ENCODE data around the gene CFAP69. TPM values are rescaled to one million over a fixed set of nuclear protein-coding genes. Genes with fewer than 3 reads are reported as not detected.
"Not testable (repeated sequence)": the region's sequence is repeated elsewhere in the genome, so short reads cannot be mapped to it uniquely, and the experiment has no call there.

Gene CFAP69
- total RNA-seq, 5 donors from 2014 or later (not counting 1 experiment from before 2014, with no cell fraction given): 0.20 to 0.64 (median 0.41) TPM; not detected in 1

DNA sequence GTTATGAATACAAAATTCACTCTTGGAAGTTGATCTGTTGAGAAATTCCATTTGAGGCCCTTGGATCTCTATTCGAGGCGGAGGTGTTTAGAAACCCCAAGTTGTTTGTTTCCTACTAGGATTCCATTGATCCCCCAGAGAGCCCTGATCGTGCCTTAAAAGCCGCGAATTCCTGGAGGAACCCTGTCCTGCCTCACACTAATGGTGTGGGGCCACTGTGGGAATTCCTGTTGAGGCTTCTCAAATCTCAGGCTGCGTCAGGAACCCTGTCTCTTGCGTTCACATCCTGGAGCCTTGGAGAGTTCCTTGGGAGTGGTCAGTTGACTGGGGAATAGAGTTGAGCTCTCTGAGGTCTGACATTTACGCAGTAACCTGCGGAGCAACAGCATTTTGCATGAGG lies 1.2 kb downstream of the CFAP69 start:
- CTCF ChIA-PET: no interaction called here
- no peak overlapping the region for H3K27ac Mint-ChIP-seq
- H3K27me3 Mint-ChIP-seq: peaks cover 39 to 42% of the 10 kb centered on the region in 2 donors

GRCh38 chr7:90248706-90249105 lies 3.7 kb downstream of the CFAP69 start:
- Histone ChIP-seq H3K4me1 (ENCODE audit: control insufficient read depth in 1 of 2, extremely low read depth in 1 of 2, insufficient read depth in 2 of 2, low read length in 2 of 2) (peaks cover 0 to 16% of the 10 kb centered on the region in 2 experiments), H3K36me3 (ENCODE audit: control insufficient read depth in 2 of 2, extremely low read depth in 1 of 2, insufficient read depth in 1 of 2, low read length in 1 of 2) (no peaks in the 10 kb centered on the region), H3K27me3 (replicated peaks in 1 of 2; ENCODE audit: control insufficient read depth in 2 of 2, extremely low read depth in 1 of 2, insufficient read depth in 2 of 2, low read length in 1 of 2) (peaks cover 12 to 25% of the 10 kb centered on the region in 2 experiments), H3K27ac (ENCODE audit: low read length) (no peak overlapping the region), H3K9me3 (no peaks in the 10 kb centered on the region), H3K4me3 (ENCODE audit: control insufficient read depth in 1 of 2, extremely low read depth in 1 of 2, low read length in 1 of 2) (no peak overlapping the region)
- Mint-ChIP-seq H3K4me1 (peaks cover 17 to 23% (median 22%) of the 10 kb centered on the region in 3 donors), H3K27me3 (peaks cover 28 to 40% of the 10 kb centered on the region in 2 donors), H3K27ac (no peak overlapping the region), H3K36me3 (no peaks in the 10 kb centered on the region), H3K9me3 (no peaks in the 10 kb centered on the region), H3K4me3 (no peak overlapping the region)
- WGBS (ENCODE audit: insufficient coverage): no CpG with 5 or more reads among the region's 3 CpGs
- no peak for ATAC-seq (replicated peaks in 1 of 4)
- POLR2A ChIA-PET: no interaction called here
- DNase-seq: no peak
- CTCF ChIA-PET: no interaction called here

More for the DNA sequence above, 1.2 kb downstream of the CFAP69 start:
- POLR2A ChIA-PET: interaction anchor here in 1 of 2 donors (0.5 kb wide), 1 partner anchor 18 kb away, joined by 3 read pairs; no protein-coding TSS in a partner anchor
- ATAC-seq (replicated peaks in 1 of 4) (no peak), DNase-seq (no peak)
- H3K27ac ChIP-seq (ENCODE audit: low read length): no peak overlapping the region
- no peaks in the 10 kb centered on the region for H3K9me3 ChIP-seq
- H3K4me3 Mint-ChIP-seq: peak overlapping the region; percentile 83 to 93 (median 88)
- H3K4me3 ChIP-seq (ENCODE audit: control insufficient read depth in 1 of 2, extremely low read depth in 1 of 2, low read length in 1 of 2): no peak overlapping the region
- H3K9me3 Mint-ChIP-seq: no peaks in the 10 kb centered on the region
- peaks cover 0 to 16% of the 10 kb centered on the region in 2 experiments for H3K4me1 ChIP-seq (ENCODE audit: control insufficient read depth in 1 of 2, extremely low read depth in 1 of 2, insufficient read depth in 2 of 2, low read length in 2 of 2)
- WGBS (ENCODE audit: insufficient coverage): 31% methylated on average over 6 of the region's 9 CpGs
- no peaks in the 10 kb centered on the region for H3K36me3 Mint-ChIP-seq
- no peaks in the 10 kb centered on the region for H3K36me3 ChIP-seq (ENCODE audit: control insufficient read depth in 2 of 2, extremely low read depth in 1 of 2, insufficient read depth in 1 of 2, low read length in 1 of 2)
- H3K4me1 Mint-ChIP-seq: peaks cover 17 to 23% (median 23%) of the 10 kb centered on the region in 3 donors
- H3K27me3 ChIP-seq (replicated peaks in 1 of 2; ENCODE audit: control insufficient read depth in 2 of 2, extremely low read depth in 1 of 2, insufficient read depth in 2 of 2, low read length in 1 of 2): peaks cover 21 to 22% of the 10 kb centered on the region in 2 experiments

DNA sequence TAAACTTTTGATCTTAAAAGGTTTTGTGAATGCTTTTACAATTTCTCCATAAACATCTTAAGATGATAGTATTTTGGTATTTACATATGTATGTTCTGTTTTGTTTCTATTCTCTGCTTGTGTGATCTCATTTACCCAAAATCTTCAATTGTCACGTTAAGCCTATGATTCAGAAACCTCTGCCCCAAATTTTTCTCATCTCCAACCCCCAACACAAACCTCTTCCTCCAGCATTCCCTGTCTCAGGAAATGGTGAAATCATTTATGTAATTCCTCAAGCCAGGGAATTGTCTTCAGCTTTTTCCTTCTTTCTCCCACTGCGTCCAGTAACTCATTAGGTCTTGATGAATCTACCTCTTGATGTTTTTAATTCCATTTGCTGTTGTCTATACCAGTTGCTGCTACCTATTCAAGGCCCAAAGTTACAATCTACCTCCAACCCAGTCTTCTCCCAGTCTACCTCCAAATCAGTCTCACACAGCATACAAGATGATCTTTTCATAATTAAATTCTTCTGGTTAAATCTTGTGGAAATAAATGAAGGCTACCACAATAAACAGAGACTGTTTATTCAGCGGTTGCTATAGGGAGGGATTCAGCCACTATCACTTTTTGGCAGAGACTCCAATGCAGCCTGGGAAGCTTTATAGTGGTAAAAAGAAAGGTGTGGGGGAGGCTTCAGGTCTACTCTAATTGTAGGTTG lies 5.8 kb downstream of the CFAP69 start:
- H3K9me3 ChIP-seq: no peaks in the 10 kb centered on the region
- CTCF ChIA-PET: no interaction called here
- Mint-ChIP-seq H3K4me1 (peaks cover 6 to 7% (median 6%) of the 10 kb centered on the region in 3 donors), H3K4me3 (no peak overlapping the region), H3K27me3 (peaks cover 37 to 39% of the 10 kb centered on the region in 2 donors), H3K27ac (no peak overlapping the region), H3K9me3 (peaks cover 0 to 3% (median under 1%) of the 10 kb centered on the region in 3 donors), H3K36me3 (no peaks in the 10 kb centered on the region)
- POLR2A ChIA-PET: interaction anchor here in 1 of 2 donors (0.6 kb wide), 1 partner anchor 171 kb away, joined by 4 read pairs; no protein-coding TSS in a partner anchor
- no peak overlapping the region for H3K4me3 ChIP-seq (ENCODE audit: control insufficient read depth in 1 of 2, extremely low read depth in 1 of 2, low read length in 1 of 2)
- 48% methylated on average over 2 of the region's 3 CpGs for WGBS (ENCODE audit: insufficient coverage)
- DNase-seq: no peak
- no peak overlapping the region for H3K27ac ChIP-seq (ENCODE audit: low read length)
- peaks cover 4 to 11% of the 10 kb centered on the region in 2 experiments for H3K27me3 ChIP-seq (replicated peaks in 1 of 2; ENCODE audit: control insufficient read depth in 2 of 2, extremely low read depth in 1 of 2, insufficient read depth in 2 of 2, low read length in 1 of 2)
- no peak for ATAC-seq (replicated peaks in 1 of 4)
- peaks cover 0 to under 1% of the 10 kb centered on the region in 2 experiments for H3K4me1 ChIP-seq (ENCODE audit: control insufficient read depth in 1 of 2, extremely low read depth in 1 of 2, insufficient read depth in 2 of 2, low read length in 2 of 2)
- no peaks in the 10 kb centered on the region for H3K36me3 ChIP-seq (ENCODE audit: control insufficient read depth in 2 of 2, extremely low read depth in 1 of 2, insufficient read depth in 1 of 2, low read length in 1 of 2)

DNA sequence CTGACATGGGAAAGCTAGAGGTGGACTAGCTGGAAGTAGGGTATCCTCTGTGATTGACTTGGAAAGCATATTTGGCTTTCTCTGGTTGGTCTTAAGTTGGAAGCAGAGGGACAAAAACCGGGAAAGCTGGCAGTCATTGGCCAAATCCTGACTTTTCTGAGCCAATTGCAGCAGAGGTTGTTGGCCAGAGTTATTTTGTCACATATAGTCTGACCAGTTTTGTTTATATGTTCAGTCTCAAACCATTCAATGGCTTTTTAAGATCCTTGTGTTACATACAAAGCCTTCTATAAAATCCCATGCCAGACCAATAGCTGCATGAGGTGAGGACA lies 6.3 kb downstream of the CFAP69 start:
- Histone ChIP-seq H3K4me1 (ENCODE audit: control insufficient read depth in 1 of 2, extremely low read depth in 1 of 2, insufficient read depth in 2 of 2, low read length in 2 of 2) (no peaks in the 10 kb centered on the region), H3K36me3 (ENCODE audit: control insufficient read depth in 2 of 2, extremely low read depth in 1 of 2, insufficient read depth in 1 of 2, low read length in 1 of 2) (no peaks in the 10 kb centered on the region), H3K4me3 (ENCODE audit: control insufficient read depth in 1 of 2, extremely low read depth in 1 of 2, low read length in 1 of 2) (no peak overlapping the region), H3K27ac (ENCODE audit: low read length) (no peak overlapping the region), H3K27me3 (replicated peaks in 1 of 2; ENCODE audit: control insufficient read depth in 2 of 2, extremely low read depth in 1 of 2, insufficient read depth in 2 of 2, low read length in 1 of 2) (peaks cover 3 to 8% of the 10 kb centered on the region in 2 experiments), H3K9me3 (no peaks in the 10 kb centered on the region)
- Mint-ChIP-seq H3K36me3 (no peaks in the 10 kb centered on the region), H3K4me3 (no peak overlapping the region), H3K27me3 (peaks cover 36 to 38% of the 10 kb centered on the region in 2 donors), H3K27ac (no peak overlapping the region), H3K9me3 (peaks cover 0 to 7% (median 5%) of the 10 kb centered on the region in 3 donors), H3K4me1 (peaks cover under 1 to 1% (median under 1%) of the 10 kb centered on the region in 3 donors)
- DNase-seq: no peak
- 60% methylated on average over 1 of the region's 1 CpG for WGBS (ENCODE audit: insufficient coverage)
- ATAC-seq (replicated peaks in 1 of 4): no peak
- CTCF ChIA-PET: interaction anchor here in 1 of 2 donors (0.7 kb wide), 1 partner anchor 175 kb away, joined by 3 read pairs; no protein-coding TSS in a partner anchor
- POLR2A ChIA-PET: no interaction called here

GRCh38 chr7:90256011-90256410 lies 11.0 kb downstream of the CFAP69 start:
- CTCF ChIA-PET; H3K4me3 ChIP-seq (ENCODE audit: control insufficient read depth in 1 of 2, extremely low read depth in 1 of 2, low read length in 1 of 2); H3K36me3 ChIP-seq (ENCODE audit: control insufficient read depth in 2 of 2, extremely low read depth in 1 of 2, insufficient read depth in 1 of 2, low read length in 1 of 2); H3K27me3 ChIP-seq (replicated peaks in 1 of 2; ENCODE audit: control insufficient read depth in 2 of 2, extremely low read depth in 1 of 2, insufficient read depth in 2 of 2, low read length in 1 of 2); H3K9me3 Mint-ChIP-seq; H3K9me3 ChIP-seq; H3K27ac ChIP-seq (ENCODE audit: low read length); ATAC-seq (replicated peaks in 1 of 4); H3K36me3 Mint-ChIP-seq; H3K4me3 Mint-ChIP-seq; DNase-seq; H3K27ac Mint-ChIP-seq; H3K4me1 ChIP-seq (ENCODE audit: control insufficient read depth in 1 of 2, extremely low read depth in 1 of 2, insufficient read depth in 2 of 2, low read length in 2 of 2); POLR2A ChIA-PET; H3K4me1 Mint-ChIP-seq: not testable (repeated sequence)
- no CpG with 5 or more reads among the region's 5 CpGs for WGBS (ENCODE audit: insufficient coverage)
- peaks cover 20% of the 10 kb centered on the region in 2 donors for H3K27me3 Mint-ChIP-seq

DNA sequence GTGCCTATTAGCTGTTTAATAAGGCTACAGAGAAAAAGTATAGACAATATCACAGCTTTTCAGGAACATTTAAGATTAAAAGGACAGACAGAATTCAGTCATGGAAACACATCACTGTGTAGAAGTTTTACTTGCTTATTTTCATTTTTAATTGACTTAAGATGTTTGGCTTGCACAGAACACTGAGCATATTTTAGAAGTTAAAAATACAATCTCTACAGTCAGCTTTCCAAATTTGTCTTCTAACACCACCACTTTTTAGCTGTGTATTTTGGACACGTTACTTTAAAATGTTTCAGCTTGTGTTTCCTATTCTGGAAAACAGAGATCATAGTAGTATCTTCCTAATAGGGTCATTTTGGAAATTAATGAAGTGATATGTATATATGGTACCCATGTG lies 11.8 kb downstream of the CFAP69 start:
- DNase-seq (no peak), ATAC-seq (replicated peaks in 1 of 4) (no peak)
- H3K4me1 Mint-ChIP-seq: no peaks in the 10 kb centered on the region
- no peak overlapping the region for H3K4me3 ChIP-seq (ENCODE audit: control insufficient read depth in 1 of 2, extremely low read depth in 1 of 2, low read length in 1 of 2)
- H3K27me3 ChIP-seq (replicated peaks in 1 of 2; ENCODE audit: control insufficient read depth in 2 of 2, extremely low read depth in 1 of 2, insufficient read depth in 2 of 2, low read length in 1 of 2): peaks cover 0 to 4% of the 10 kb centered on the region in 2 experiments
- WGBS (ENCODE audit: insufficient coverage): no CpG with 5 or more reads among the region's 1 CpG
- H3K36me3 ChIP-seq (ENCODE audit: control insufficient read depth in 2 of 2, extremely low read depth in 1 of 2, insufficient read depth in 1 of 2, low read length in 1 of 2): no peaks in the 10 kb centered on the region
- H3K27ac ChIP-seq (ENCODE audit: low read length): no peak overlapping the region
- H3K4me1 ChIP-seq (ENCODE audit: control insufficient read depth in 1 of 2, extremely low read depth in 1 of 2, insufficient read depth in 2 of 2, low read length in 2 of 2): no peaks in the 10 kb centered on the region
- ChIA-PET POLR2A (no interaction called here), CTCF (interaction anchor here in 1 of 2 donors (0.7 kb wide), 1 partner anchor 263 kb away, joined by 3 read pairs; no protein-coding TSS in a partner anchor)
- H3K27me3 Mint-ChIP-seq: peaks cover 19% of the 10 kb centered on the region in 2 donors
- peaks cover 0 to 7% (median 5%) of the 10 kb centered on the region in 3 donors for H3K9me3 Mint-ChIP-seq
- no peak overlapping the region for H3K4me3 Mint-ChIP-seq
- H3K9me3 ChIP-seq: no peaks in the 10 kb centered on the region
- no peaks in the 10 kb centered on the region for H3K36me3 Mint-ChIP-seq
- no peak overlapping the region for H3K27ac Mint-ChIP-seq
